CD4-positive, alpha-beta T cell treated with Interleukin-4 for 1 hour (primary cell): ENCODE data around the gene ASPN.
"Not testable (repeated sequence)": the region's sequence is repeated elsewhere in the genome, so short reads cannot be mapped to it uniquely, and the experiment has no call there.

ENCODE experiments used
- DNase-seq, 2 donors: peaks; one replicate each; pipeline ENCODE4 v3.0.0-alpha.2; 2020 to 2022

Gene ASPN

GRCh38 chr9:92467041-92467440 is 15.3 kb downstream of the ASPN start:
- DNase-seq: no peak

GRCh38 chr9:92463984-92464383 is 18.3 kb downstream of the ASPN start:
- DNase-seq: no peak

GRCh38 chr9:92463387-92463786 is 18.9 kb downstream of the ASPN start:
- no peak for DNase-seq

GRCh38 chr9:92457576-92457975 is 24.7 kb downstream of the ASPN start:
- DNase-seq: no peak

GRCh38 chr9:92455217-92455616 is 27.1 kb downstream of the ASPN start:
- no peak for DNase-seq

- DNase-seq: no peak
These were observed 35.8 kb downstream of the ASPN start for GRCh38 chr9:92446536-92446935.

GRCh38 chr9:92444841-92445240 is 37.5 kb downstream of the ASPN start:
- DNase-seq: no peak

GRCh38 chr9:92440751-92441046 is 41.6 kb downstream of the ASPN start:
- peak in 1 of 2 donors; percentile 52 for DNase-seq

GRCh38 chr9:92439921-92440750 is 42.2 kb downstream of the ASPN start:
- no peak for DNase-seq

- peak in 1 of 2 donors; percentile 23 for DNase-seq
These were observed 43.3 kb downstream of the ASPN start for GRCh38 chr9:92438900-92439526.

- no peak for DNase-seq
These were observed 47.0 kb downstream of the ASPN start for GRCh38 chr9:92435263-92435662.

- no peak for DNase-seq
These were observed 49.2 kb downstream of the ASPN start for GRCh38 chr9:92432972-92433548.

- no peak for DNase-seq
These were observed 50.0 kb downstream of the ASPN start for GRCh38 chr9:92432350-92432749.

- DNase-seq: no peak
These were observed 52.5 kb downstream of the ASPN start for GRCh38 chr9:92429836-92430235.

GRCh38 chr9:92426501-92427145 is 55.7 kb downstream of the ASPN start:
- DNase-seq: no peak

- no peak for DNase-seq
These were observed 56.8 kb downstream of the ASPN start for GRCh38 chr9:92425474-92425873.

GRCh38 chr9:92424340-92424739 is 58.0 kb downstream of the ASPN start, which contains the start of gene OMD:
Gene OMD (minus strand): TSS chr9:92424471. CDS start chr9:92417558, 6,913 bp downstream.
- DNase-seq: no peak

- no peak for DNase-seq
These were observed 58.7 kb downstream of the ASPN start for GRCh38 chr9:92423612-92424011.

GRCh38 chr9:92422611-92423338 is 59.5 kb downstream of the ASPN start:
- DNase-seq: no peak

GRCh38 chr9:92414566-92414965 is 67.7 kb downstream of the ASPN start:
- DNase-seq: no peak

- not testable (repeated sequence) for DNase-seq
These were observed 71.1 kb downstream of the ASPN start for GRCh38 chr9:92411157-92411556.

GRCh38 chr9:92408747-92409478 is 73.4 kb downstream of the ASPN start:
- DNase-seq: no peak
